OCI-LY1 (cell line): ENCODE data around the gene GK2.

Source experiments
- H2AFZ ChIP-seq: fragments of 200-600 bp; sonication (generic), shearing (Covaris generic); 2 replicates; pipeline ENCODE4 v1.6.0; 2014; ENCODE audit warnings: antibody characterized with exemption, mild to moderate bottlenecking, low read length
- H3F3A ChIP-seq: fragments of 200-600 bp; sonication (generic), shearing (Covaris generic); 2 replicates; pipeline ENCODE4 v1.6.0; 2014; ENCODE audit warnings: mild to moderate bottlenecking, antibody characterized with exemption, low read length, moderate library complexity; ENCODE audit not compliant: insufficient read depth
- H3K27ac ChIP-seq: fragments of 200-600 bp; sonication (generic); 2 replicates; pipeline ENCODE4 v1.5.1; 2014; ENCODE audit warnings: low read length, mixed run types, mild to moderate bottlenecking, low read depth; ENCODE audit not compliant: poor library complexity, severe bottlenecking
- H3K27me3 ChIP-seq: fragments of 200-600 bp; sonication (generic); 2 replicates; pipeline ENCODE4 v1.6.0; 2014; ENCODE audit warnings: antibody characterized with exemption, mild to moderate bottlenecking, low read length, moderate library complexity; ENCODE audit not compliant: insufficient read depth
- H3K36me3 ChIP-seq: fragments of 200-600 bp; sonication (generic); 2 replicates; pipeline ENCODE4 v1.6.1; 2014; ENCODE audit warnings: mild to moderate bottlenecking, antibody characterized with exemption, low read length, moderate library complexity, mixed read lengths; ENCODE audit not compliant: insufficient read depth
- H3K4me1 ChIP-seq: fragments of 200-600 bp; sonication (generic); 2 replicates; pipeline ENCODE4 v1.5.1; 2014; ENCODE audit warnings: mild to moderate bottlenecking, low read length, moderate library complexity; ENCODE audit not compliant: insufficient read depth, severe bottlenecking
- H3K4me2 ChIP-seq: fragments of 200-600 bp; sonication (generic), shearing (Covaris generic); 2 replicates; pipeline ENCODE4 v1.6.1; 2014; ENCODE audit warnings: low read length
- H3K4me3 ChIP-seq: fragments of 200-600 bp; sonication (generic); 2 replicates; pipeline ENCODE4 v1.5.1; 2014; ENCODE audit warnings: low read length, low read depth, mild to moderate bottlenecking, mixed read lengths; ENCODE audit not compliant: poor library complexity, severe bottlenecking
- H3K79me2 ChIP-seq: fragments of 200-600 bp; shearing (Covaris generic); 2 replicates; pipeline ENCODE4 v1.6.1; 2016; ENCODE audit warnings: mixed run types, low read length, mixed read lengths; ENCODE audit not compliant: insufficient read depth
- H3K9ac ChIP-seq: fragments of 200-600 bp; sonication (generic), shearing (Covaris generic); 2 replicates; pipeline ENCODE4 v1.6.1; 2014; ENCODE audit warnings: mild to moderate bottlenecking, low read length, mixed read lengths
- H3K9me2 ChIP-seq: fragments of 200-600 bp; sonication (generic), shearing (Covaris generic); 2 replicates; pipeline ENCODE4 v1.6.1; 2014; ENCODE audit warnings: low read depth, mild to moderate bottlenecking, low read length, mixed read lengths
- H3K9me3 ChIP-seq: fragments of 200-600 bp; shearing (Covaris generic); 2 replicates; pipeline ENCODE4 v1.6.1; 2014; ENCODE audit warnings: low read length, mixed read lengths
- H4K20me1 ChIP-seq: fragments of 200-600 bp; sonication (generic), shearing (Covaris generic); 2 replicates; pipeline ENCODE4 v1.6.0; 2016; ENCODE audit warnings: mild to moderate bottlenecking, low read length; ENCODE audit not compliant: insufficient read depth
- CTCF ChIP-seq: fragments of 200-600 bp; sonication (generic), shearing (Covaris generic); IDR thresholded peaks from 2 replicates; pipeline ENCODE4 v1.5.1; 2017; ENCODE audit warnings: mild to moderate bottlenecking, antibody characterized with exemption, low read length, moderate library complexity, mixed read lengths
- EZH2 ChIP-seq: fragments of 200-600 bp; sonication (generic), shearing (Covaris generic); IDR thresholded peaks from 2 replicates; pipeline ENCODE4 v1.8.0; 2017; ENCODE audit warnings: borderline replicate concordance, mixed run types, mild to moderate bottlenecking, antibody characterized with exemption, low read length, moderate library complexity, mixed read lengths

GK2 gene

GRCh38 chr4:79413886-79414285 lies 5.9 kb upstream of the GK2 start:
- no peak for TF ChIP-seq CTCF
- TF ChIP-seq EZH2 = no peak
- no peak overlapping the region for H3K27ac ChIP-seq
- no peaks in the 10 kb centered on the region for H3K27me3 ChIP-seq
- no peaks in the 10 kb centered on the region for H3K79me2 ChIP-seq
- H3K9me3 ChIP-seq = no peaks in the 10 kb centered on the region
- no peaks in the 10 kb centered on the region for H3F3A ChIP-seq
- no peaks in the 10 kb centered on the region for H3K9me2 ChIP-seq
- H3K4me1 ChIP-seq = no peaks in the 10 kb centered on the region
- no peak overlapping the region for H3K4me3 ChIP-seq
- H3K9ac ChIP-seq = no peak overlapping the region
- no peak overlapping the region for H2AFZ ChIP-seq
- H4K20me1 ChIP-seq = no peaks in the 10 kb centered on the region
- no peaks in the 10 kb centered on the region for H3K36me3 ChIP-seq
- no peak overlapping the region for H3K4me2 ChIP-seq

- no peak for TF ChIP-seq CTCF
- no peak for TF ChIP-seq EZH2
- Histone ChIP-seq H2AFZ (no peak overlapping the region), H3K27me3 (no peaks in the 10 kb centered on the region)
These were observed 5.2 kb upstream of the GK2 start for GRCh38 chr4:79413032-79413885.

GRCh38 chr4:79404666-79405065 lies 3.4 kb downstream of the GK2 start:
- no peaks in the 10 kb centered on the region for H4K20me1 ChIP-seq
- H3K9me2 ChIP-seq = no peaks in the 10 kb centered on the region
- no peaks in the 10 kb centered on the region for H3K27me3 ChIP-seq
- no peaks in the 10 kb centered on the region for H3K79me2 ChIP-seq
- no peaks in the 10 kb centered on the region for H3K9me3 ChIP-seq
- no peak overlapping the region for H2AFZ ChIP-seq
- H3K4me2 ChIP-seq = no peak overlapping the region
- no peak overlapping the region for H3K27ac ChIP-seq
- H3K9ac ChIP-seq = no peak overlapping the region
- no peaks in the 10 kb centered on the region for H3F3A ChIP-seq
- TF ChIP-seq EZH2 (no peak), CTCF (no peak)
- H3K4me3 ChIP-seq = no peak overlapping the region
- H3K36me3 ChIP-seq = no peaks in the 10 kb centered on the region
- H3K4me1 ChIP-seq = no peaks in the 10 kb centered on the region

More at GRCh38 chr4:79413032-79413885, 5.2 kb upstream of the GK2 start:
- no peaks in the 10 kb centered on the region for H4K20me1 ChIP-seq
- H3F3A ChIP-seq = no peaks in the 10 kb centered on the region
- no peaks in the 10 kb centered on the region for H3K4me1 ChIP-seq
- H3K9me3 ChIP-seq = no peaks in the 10 kb centered on the region
- no peak overlapping the region for H3K4me2 ChIP-seq
- no peaks in the 10 kb centered on the region for H3K79me2 ChIP-seq
- H3K27ac ChIP-seq = no peak overlapping the region
- H3K36me3 ChIP-seq = no peaks in the 10 kb centered on the region
- no peak overlapping the region for H3K9ac ChIP-seq
- no peaks in the 10 kb centered on the region for H3K9me2 ChIP-seq
- H3K4me3 ChIP-seq = no peak overlapping the region
